Endodermal cell (in vitro differentiated cells): ENCODE results near the gene MLLT1. TPM values are rescaled to one million over a fixed set of nuclear protein-coding genes. Genes with fewer than 3 reads are reported as not detected.

ENCODE experiments used
- DNase-seq: peaks from one replicate; pipeline ENCODE4 v3.0.0-alpha.2; 2017
- H3K27ac ChIP-seq: 2 replicates; pipeline ENCODE4 v1.5.1; 2013; ENCODE audit warnings: mild to moderate bottlenecking, low read depth, low read length, moderate library complexity
- H3K27me3 ChIP-seq: 2 replicates; pipeline ENCODE4 v1.6.1; 2013; ENCODE audit warnings: mild to moderate bottlenecking, low read length, moderate library complexity; ENCODE audit not compliant: insufficient read depth, control insufficient read depth, poor library complexity, severe bottlenecking
- H3K36me3 ChIP-seq: 2 replicates; pipeline ENCODE4 v1.7.0; 2013; ENCODE audit warnings: mild to moderate bottlenecking, low read length, moderate library complexity; ENCODE audit not compliant: control insufficient read depth, insufficient read depth
- H3K4me1 ChIP-seq: one replicate; pipeline ENCODE4 v1.7.0; 2013; ENCODE audit warnings: low read length; ENCODE audit not compliant: control insufficient read depth, insufficient read depth
- H3K4me3 ChIP-seq: 2 replicates; pipeline ENCODE4 v1.5.1; 2013; ENCODE audit warnings: mild to moderate bottlenecking, low read length, moderate library complexity
- H3K9ac ChIP-seq: 2 replicates; pipeline ENCODE4 v1.6.1; 2013; ENCODE audit warnings: mild to moderate bottlenecking, low read length, moderate library complexity; ENCODE audit not compliant: poor library complexity, severe bottlenecking; ENCODE audit errors: extremely low read depth
- H3K9me3 ChIP-seq: 2 replicates; pipeline ENCODE4 v1.6.1; 2013; ENCODE audit warnings: mild to moderate bottlenecking, low read length, moderate library complexity; ENCODE audit not compliant: control insufficient read depth
- H3K27ac Mint-ChIP-seq: 2 replicates; pipeline ENCODE4 v1.8.0; 2020; ENCODE audit warnings: mixed read lengths
- H3K27me3 Mint-ChIP-seq: 2 replicates; pipeline ENCODE4 v1.8.0; 2021; ENCODE audit warnings: mild to moderate bottlenecking, mixed read lengths; ENCODE audit not compliant: insufficient read depth
- H3K36me3 Mint-ChIP-seq: 2 replicates; pipeline ENCODE4 v1.8.0; 2020; ENCODE audit warnings: low read depth, mixed read lengths
- H3K4me1 Mint-ChIP-seq: 2 replicates; pipeline ENCODE4 v1.8.0; 2020; ENCODE audit warnings: mixed read lengths
- H3K4me3 Mint-ChIP-seq: 2 replicates; pipeline ENCODE4 v1.8.0; 2020; ENCODE audit warnings: mild to moderate bottlenecking, moderate library complexity, mixed read lengths
- H3K9me3 Mint-ChIP-seq: 2 replicates; pipeline ENCODE4 v1.8.0; 2020; ENCODE audit warnings: mild to moderate bottlenecking, mixed read lengths
- WGBS, 2 experiments: methylation state at CpG; one replicate each; pipeline versions ENCODE4 v1.1.5 to v1.1.7; 2013; ENCODE audit warnings: missing lambda C conversion rate in 2 of 2, mixed read lengths in 1 of 2; ENCODE audit not compliant: insufficient coverage in 1 of 2, insufficient read length in 1 of 2; 5-methylcytosine and 5-hydroxymethylcytosine counted together
- total RNA-seq, 2 donors: library from RNA; stranded (reverse); fragmentation: NEBNext Ultra II Directional in 1 of 2; extraction: Animal tissue kit (Norgen Biotek cat#: 25700) in 1 of 2; gene quantifications; 2 replicates in 1 of 2; 3 replicates in 1 of 2; pipeline ENCODE4 v1.2.1, GENCODE V29; 2021
- TF ChIP-seq, protein P1 (sequence below): fragments of 200-600 bp; sonication (generic); conservative IDR thresholded peaks from 2 replicates; pipeline ENCODE4 v1.5.0; 2021; ENCODE audit warnings: antibody characterized with exemption, mild to moderate bottlenecking

MLLT1 gene
- total RNA-seq, 2 donors from 2014 or later: 50.1 to 51.8 TPM

DNA sequence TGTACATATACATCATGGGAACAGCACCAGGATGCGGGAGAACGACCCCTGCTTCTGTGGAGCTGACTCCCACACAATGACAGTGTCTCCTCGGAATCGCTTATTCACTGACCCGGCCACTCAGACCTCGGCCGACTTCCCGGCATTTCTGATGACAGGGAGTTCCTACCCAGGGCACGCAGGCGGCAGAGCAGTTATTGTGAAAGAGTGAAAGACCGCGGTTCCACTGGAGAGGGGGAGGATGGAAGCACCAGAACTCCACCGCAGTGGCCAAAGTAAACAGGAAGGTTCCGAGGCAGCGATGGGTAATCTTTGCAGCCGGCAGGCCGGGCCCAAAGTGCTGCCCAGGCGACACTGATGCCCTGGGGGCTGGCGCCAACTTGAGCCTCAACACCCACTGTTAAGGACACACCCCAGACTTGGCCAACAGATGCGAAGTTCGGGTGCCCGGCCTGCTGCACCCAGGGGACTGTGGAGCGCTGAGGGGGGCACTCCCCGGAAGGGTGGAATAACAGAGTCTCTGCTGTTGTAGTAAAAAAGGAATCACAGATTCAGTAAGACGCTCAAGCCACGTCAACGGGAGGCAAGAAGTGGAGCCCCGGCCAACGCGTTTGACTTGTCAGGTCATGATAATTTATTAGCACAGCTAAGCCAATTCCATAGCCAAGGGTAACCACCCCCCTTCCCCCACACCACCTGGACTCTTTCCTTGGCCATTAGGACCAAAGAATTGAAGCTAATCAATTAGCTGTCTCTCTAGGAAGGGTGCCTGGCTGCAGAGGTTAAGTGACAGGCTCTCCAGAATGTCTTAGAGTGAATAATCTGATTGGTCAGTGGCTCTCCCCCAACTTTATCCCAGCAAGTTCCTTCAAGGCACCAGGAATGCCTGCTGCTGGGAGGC is 5.8 kb downstream of the MLLT1 start:
- Histone ChIP-seq H3K9me3 (no peaks in the 10 kb centered on the region), H3K27me3 (no peaks in the 10 kb centered on the region), H3K4me3 (no peak overlapping the region), H3K9ac (no peak overlapping the region), H3K27ac (no peak overlapping the region), H3K36me3 (peaks cover 25% of the 10 kb centered on the region), H3K4me1 (peaks cover 53% of the 10 kb centered on the region)
- WGBS, 2 experiments: 87 to 88% methylated on average over 27 to 30 of the region's 30 CpGs
- no peaks in the 10 kb centered on the region for H3K9me3 Mint-ChIP-seq
- DNase-seq: no peak
- no peaks in the 10 kb centered on the region for H3K27me3 Mint-ChIP-seq
- TF ChIP-seq, protein P1, sequence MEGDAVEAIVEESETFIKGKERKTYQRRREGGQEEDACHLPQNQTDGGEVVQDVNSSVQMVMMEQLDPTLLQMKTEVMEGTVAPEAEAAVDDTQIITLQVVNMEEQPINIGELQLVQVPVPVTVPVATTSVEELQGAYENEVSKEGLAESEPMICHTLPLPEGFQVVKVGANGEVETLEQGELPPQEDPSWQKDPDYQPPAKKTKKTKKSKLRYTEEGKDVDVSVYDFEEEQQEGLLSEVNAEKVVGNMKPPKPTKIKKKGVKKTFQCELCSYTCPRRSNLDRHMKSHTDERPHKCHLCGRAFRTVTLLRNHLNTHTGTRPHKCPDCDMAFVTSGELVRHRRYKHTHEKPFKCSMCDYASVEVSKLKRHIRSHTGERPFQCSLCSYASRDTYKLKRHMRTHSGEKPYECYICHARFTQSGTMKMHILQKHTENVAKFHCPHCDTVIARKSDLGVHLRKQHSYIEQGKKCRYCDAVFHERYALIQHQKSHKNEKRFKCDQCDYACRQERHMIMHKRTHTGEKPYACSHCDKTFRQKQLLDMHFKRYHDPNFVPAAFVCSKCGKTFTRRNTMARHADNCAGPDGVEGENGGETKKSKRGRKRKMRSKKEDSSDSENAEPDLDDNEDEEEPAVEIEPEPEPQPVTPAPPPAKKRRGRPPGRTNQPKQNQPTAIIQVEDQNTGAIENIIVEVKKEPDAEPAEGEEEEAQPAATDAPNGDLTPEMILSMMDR: no peak
- H3K27ac Mint-ChIP-seq: peak overlapping the region; percentile 80
- peaks cover 30% of the 10 kb centered on the region for H3K36me3 Mint-ChIP-seq
- H3K4me3 Mint-ChIP-seq: no peak overlapping the region
- peaks cover 73% of the 10 kb centered on the region for H3K4me1 Mint-ChIP-seq

DNA sequence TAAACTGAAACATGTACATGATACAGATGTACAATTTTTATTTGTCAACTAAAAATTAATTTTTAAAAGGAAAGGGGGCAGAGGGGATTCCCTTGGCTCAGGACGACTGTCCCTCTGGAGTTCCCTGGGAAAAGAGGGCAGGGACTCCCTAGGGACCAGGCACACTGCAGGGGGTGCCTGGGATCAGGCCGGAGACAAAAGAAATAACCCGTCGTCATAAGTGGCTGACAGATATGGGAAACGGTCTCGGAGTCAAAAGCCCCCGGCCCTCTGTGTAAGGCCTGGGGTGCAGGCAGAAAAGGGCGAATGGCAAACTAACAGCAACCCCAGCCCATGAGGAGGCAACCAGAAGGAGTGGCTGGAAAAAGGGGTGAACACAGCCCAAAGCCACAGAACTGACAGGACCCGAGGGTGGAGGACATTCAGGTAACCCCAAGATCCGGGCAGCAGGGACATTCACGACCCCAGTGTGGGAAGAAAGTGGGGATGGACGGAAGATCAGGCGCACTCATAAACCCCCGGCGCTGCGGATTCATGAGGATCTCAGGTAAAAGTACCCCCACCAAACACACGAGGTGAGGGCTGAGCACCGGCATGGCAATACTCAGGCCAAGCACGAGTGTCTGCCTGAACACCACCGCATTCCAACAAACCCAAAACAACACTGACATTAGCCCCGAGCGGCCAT is 6.7 kb downstream of the MLLT1 start:
- Mint-ChIP-seq H3K4me1 (peaks cover 65% of the 10 kb centered on the region), H3K27me3 (no peaks in the 10 kb centered on the region), H3K4me3 (peak overlapping the region; percentile 22), H3K27ac (peak overlapping the region; percentile 94), H3K36me3 (peaks cover 37% of the 10 kb centered on the region), H3K9me3 (no peaks in the 10 kb centered on the region)
- peaks cover 34% of the 10 kb centered on the region for H3K36me3 ChIP-seq
- H3K4me3 ChIP-seq: no peak overlapping the region
- H3K4me1 ChIP-seq: peaks cover 52% of the 10 kb centered on the region
- no peak for DNase-seq
- H3K27me3 ChIP-seq: no peaks in the 10 kb centered on the region
- peak overlapping the region; percentile 73 for H3K27ac ChIP-seq
- TF ChIP-seq, protein P1: no peak
- WGBS, 2 experiments: 73 to 81% methylated on average over 14 to 22 of the region's 22 CpGs
- no peaks in the 10 kb centered on the region for H3K9me3 ChIP-seq
- no peak overlapping the region for H3K9ac ChIP-seq

DNA sequence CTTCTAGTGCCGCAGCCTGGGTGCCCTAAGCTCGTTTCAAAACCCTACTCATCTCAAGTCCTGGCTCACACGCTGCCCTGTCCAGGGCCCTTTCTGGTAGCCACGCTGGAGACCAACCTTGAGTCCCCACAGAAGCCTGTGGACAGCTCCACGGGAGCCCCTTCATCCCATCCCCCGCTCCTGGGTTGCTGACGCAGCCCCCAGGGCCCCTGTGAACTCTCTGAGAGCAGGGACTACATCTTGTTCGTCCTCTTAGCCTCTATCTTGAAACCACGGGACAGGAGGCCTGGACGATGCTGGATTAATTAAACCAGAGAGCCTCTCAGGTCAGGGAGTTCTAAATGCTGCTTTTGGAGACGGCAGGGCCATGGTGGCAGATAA is 7.4 kb downstream of the MLLT1 start:
- H3K4me3 ChIP-seq: no peak overlapping the region

More for the DNA sequence above, 7.4 kb downstream of the MLLT1 start:
- H3K4me1 ChIP-seq: peaks cover 48% of the 10 kb centered on the region
- no peaks in the 10 kb centered on the region for H3K9me3 Mint-ChIP-seq
- peak overlapping the region; percentile 22 for H3K4me3 Mint-ChIP-seq
- H3K27me3 Mint-ChIP-seq: no peaks in the 10 kb centered on the region
- peak overlapping the region; percentile 73 for H3K27ac ChIP-seq
- peaks cover 59% of the 10 kb centered on the region for H3K4me1 Mint-ChIP-seq
- TF ChIP-seq, protein P1: no peak
- no peak overlapping the region for H3K9ac ChIP-seq
- no peaks in the 10 kb centered on the region for H3K27me3 ChIP-seq
- H3K36me3 ChIP-seq: peaks cover 36% of the 10 kb centered on the region
- WGBS, 2 experiments: 80% methylated on average over 9 to 11 of the region's 11 CpGs
- DNase-seq: no peak
- peak overlapping the region; percentile 94 for H3K27ac Mint-ChIP-seq
- peaks cover 40% of the 10 kb centered on the region for H3K36me3 Mint-ChIP-seq
- no peaks in the 10 kb centered on the region for H3K9me3 ChIP-seq
